HL-60/S4 treated with phorbol 12-myristate 13-acetate at 8.2 ng/mL for 4 days and 3 days (cell line): ENCODE results near the gene ADCY7.
"Not testable (repeated sequence)": the region's sequence is repeated elsewhere in the genome, so short reads cannot be mapped to it uniquely, and the experiment has no call there.

Source experiments
- in situ Hi-C: fragments of 300-500 bp; cut with MboI; formaldehyde crosslinking; loops from 2 replicates; pipeline ENCODE4 v1.15.0; 2022; ENCODE audit warnings: low sequenced_read_pairs

Gene ADCY7

GRCh38 chr16:50332599-50332998 lies 66.2 kb downstream of the ADCY7 start:
- in situ Hi-C loops: no loop called here

GRCh38 chr16:50334106-50334975 lies 68.0 kb downstream of the ADCY7 start:
- in situ Hi-C loops: no loop called here

- in situ Hi-C loops: no loop called here
These were observed 69.0 kb downstream of the ADCY7 start for GRCh38 chr16:50335196-50335958.

- in situ Hi-C loops: no loop called here
These were observed 70.5 kb downstream of the ADCY7 start for GRCh38 chr16:50336884-50337283.

- in situ Hi-C loops: no loop called here
These were observed 72.2 kb downstream of the ADCY7 start for GRCh38 chr16:50338371-50339231.

GRCh38 chr16:50340578-50340977 lies 74.2 kb downstream of the ADCY7 start:
- in situ Hi-C loops: no loop called here

GRCh38 chr16:50343566-50343965 lies 77.2 kb downstream of the ADCY7 start:
- in situ Hi-C loops: not testable (repeated sequence)

- in situ Hi-C loops: not testable (repeated sequence)
These were observed 78.9 kb downstream of the ADCY7 start for GRCh38 chr16:50345210-50345609.

- in situ Hi-C loops: loop anchor here (10.0 kb wide), 1 partner anchor 126 kb away; no protein-coding TSS in a partner anchor
These were observed 84.8 kb downstream of the ADCY7 start for GRCh38 chr16:50351116-50351515.

GRCh38 chr16:50351952-50352351 lies 85.6 kb downstream of the ADCY7 start:
- in situ Hi-C loops: loop anchor here (10.0 kb wide), 1 partner anchor 127 kb away; no protein-coding TSS in a partner anchor

- in situ Hi-C loops: loop anchor here (10.0 kb wide), 1 partner anchor 129 kb away; no protein-coding TSS in a partner anchor
These were observed 87.7 kb downstream of the ADCY7 start for GRCh38 chr16:50354082-50354481.

GRCh38 chr16:50354629-50355456 lies 88.5 kb downstream of the ADCY7 start:
- in situ Hi-C loops: loop anchor here (10.0 kb wide), 1 partner anchor 130 kb away; no protein-coding TSS in a partner anchor

GRCh38 chr16:50359626-50360025 lies 93.3 kb downstream of the ADCY7 start:
- in situ Hi-C loops: loop anchor here (10.0 kb wide), 1 partner anchor 135 kb away; no protein-coding TSS in a partner anchor

- in situ Hi-C loops: no loop called here
These were observed 93.9 kb downstream of the ADCY7 start for GRCh38 chr16:50360033-50360778.

GRCh38 chr16:50360779-50361178 lies 94.4 kb downstream of the ADCY7 start:
- in situ Hi-C loops: no loop called here

GRCh38 chr16:50363656-50364055 lies 97.3 kb downstream of the ADCY7 start:
- in situ Hi-C loops: no loop called here

GRCh38 chr16:50365791-50366575 lies 99.6 kb downstream of the ADCY7 start:
- in situ Hi-C loops: no loop called here
